SH-SY5Y (cell line): Measurements from ENCODE around the gene SPOP.

Source experiments
- GATA2 ChIP-seq: IDR thresholded peaks from 2 replicates; pipeline ENCODE4 v1.6.1; 2011; ENCODE audit warnings: mild to moderate bottlenecking, low read depth, low read length
- GATA3 ChIP-seq: IDR thresholded peaks from 2 replicates; pipeline ENCODE4 v1.6.1; 2011; ENCODE audit warnings: low read depth, mild to moderate bottlenecking, low read length, moderate library complexity

DNA sequence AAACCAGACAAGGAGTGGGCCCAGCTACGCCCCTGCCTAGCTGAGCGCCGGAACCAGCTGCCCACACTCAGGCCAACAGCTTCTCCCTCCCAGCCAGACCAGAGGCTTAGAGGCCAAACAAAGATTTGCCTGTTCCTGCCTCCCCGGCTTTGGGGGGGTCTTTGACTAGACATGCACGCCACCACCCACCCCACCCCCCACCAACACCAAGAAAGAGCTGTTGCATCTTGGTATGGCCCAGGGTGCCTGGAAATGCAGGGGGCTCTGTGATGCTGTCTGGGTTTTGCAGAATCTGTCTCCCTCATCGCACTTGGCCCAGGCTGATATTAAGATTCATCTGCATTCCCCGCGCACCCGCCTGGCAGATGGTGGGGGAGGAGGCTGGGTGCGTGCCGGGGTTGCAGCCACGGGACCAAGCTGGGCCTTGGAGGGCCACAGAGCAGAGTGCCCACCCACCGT lies 103.5 kb downstream of the SPOP start:
- TF ChIP-seq GATA2 (no peak), GATA3 (no peak)
